NB4 (cell line): ENCODE results near the gene PDE11A.

Experiments used
- CTCF ChIP-seq: IDR thresholded peaks from one replicate; pipeline ENCODE4 v1.5.1; 2012; ENCODE audit warnings: low read depth, low read length
- MAX ChIP-seq: IDR thresholded peaks from 2 replicates; pipeline ENCODE4 v1.6.1; 2011; ENCODE audit warnings: low read depth, low read length
- POLR2A ChIP-seq: IDR thresholded peaks from 2 replicates; pipeline ENCODE4 v1.6.1; 2011; ENCODE audit warnings: mild to moderate bottlenecking; ENCODE audit not compliant: insufficient read length; ENCODE audit errors: extremely low read depth

GRCh38 chr2:177733322-177733855 lies 339.2 kb downstream of the PDE11A start:
- no peak for TF ChIP-seq CTCF
- no peak for TF ChIP-seq POLR2A
- no peak for TF ChIP-seq MAX
